K562 (cell line): Measurements from ENCODE around the gene EVA1B. TPM values are rescaled to one million over a fixed set of nuclear protein-coding genes. Genes with fewer than 3 reads are reported as not detected.

ENCODE experiments used
- ARID2 ChIP-seq: fragments of 450-650 bp; IDR thresholded peaks from 2 replicates; pipeline ENCODE4 v1.6.1; 2017; ENCODE audit warnings: antibody characterized with exemption, mild to moderate bottlenecking
- BRD4 ChIP-seq: fragments of 200-600 bp; sonication (generic); IDR thresholded peaks from 2 replicates; pipeline ENCODE4 v1.6.1; 2017; ENCODE audit warnings: inconsistent platforms
- EHMT2 ChIP-seq: fragments of 450-650 bp; IDR thresholded peaks from 2 replicates; pipeline ENCODE4 v1.6.1; 2018; ENCODE audit warnings: antibody characterized with exemption
- FOSL1 ChIP-seq: fragments of 200-800 bp; sonication (Bioruptor generic); conservative IDR thresholded peaks from 2 replicates; pipeline ENCODE4 v1.6.1; 2016; ENCODE audit warnings: missing genetic modification characterization, missing compliant biosample characterization
- IRF2 ChIP-seq: sonication (generic); formaldehyde crosslinking; IDR thresholded peaks from 2 replicates; pipeline ENCODE4 v1.8.1; 2022; ENCODE audit warnings: mild to moderate bottlenecking, missing genetic modification reagents
- JUND ChIP-seq, 2 experiments: IDR thresholded peaks; 2 replicates in 1 of 2; 3 replicates in 1 of 2; pipeline ENCODE4 v1.6.1; 2011; ENCODE audit warnings: borderline replicate concordance in 2 of 2, low read depth in 2 of 2, low read length in 2 of 2, improper control_type of control experiment in 1 of 2, missing biosample characterization in 1 of 2, missing genetic modification characterization in 1 of 2, missing genetic modification reagents in 1 of 2
- NEUROD1 ChIP-seq: fragments of 150-350 bp; IDR thresholded peaks from 2 replicates; pipeline ENCODE4 v1.6.1; 2014; ENCODE audit warnings: borderline replicate concordance, low read length, low read depth; ENCODE audit not compliant: partially characterized antibody
- PHF21A ChIP-seq: fragments of 450-650 bp; IDR thresholded peaks from 2 replicates; pipeline ENCODE4 v1.6.1; 2017; ENCODE audit warnings: low read depth, borderline replicate concordance
- POLR2AphosphoS2 ChIP-seq: IDR thresholded peaks from 2 replicates; pipeline ENCODE4 v1.6.1; 2012; ENCODE audit warnings: low read length, improper control_type of control experiment
- ZSCAN29 ChIP-seq: fragments of 450-650 bp; IDR thresholded peaks from 2 replicates; pipeline ENCODE4 v1.6.1; 2017
- polyA plus RNA-seq, 8 experiments: library from polyadenylated mRNA; depleted of rRNA in 4 of 8; stranded (reverse) in 5 of 8; unstranded in 3 of 8; fragments of >200 nt; fragmentation: Nextera tagmentation in 2 of 8; fragmentation: Illumina TruSeq in 1 of 8; extraction: Ambion mirVana in 2 of 8; extraction: Trizol in 1 of 8; gene quantifications; 2 replicates each; pipeline versions ENCODE4 v1.2.1 to v1.2.3, GENCODE V29; 2011 to 2014; ENCODE audit warnings: inconsistent platforms in 1 of 8, missing spikeins in 1 of 8
- total RNA-seq, 7 experiments: library from RNA; depleted of rRNA in 6 of 7; stranded (reverse); fragments of >200 nt in 6 of 7; fragmentation: Illumina TruSeq in 2 of 7; extraction: Trizol in 2 of 7; gene quantifications; 2 replicates each; pipeline versions ENCODE4 v1.2.1 to v1.2.3, GENCODE V29; 2011 to 2021; ENCODE audit warnings: low replicate concordance in 1 of 7
- TF ChIP-seq, protein P1 (sequence below): fragments of 450-650 bp; IDR thresholded peaks from 2 replicates; pipeline ENCODE4 v1.6.1; 2016; ENCODE audit warnings: mild to moderate bottlenecking
- TF ChIP-seq, protein P2 (sequence below): fragments of 450-650 bp; formaldehyde crosslinking; IDR thresholded peaks from 2 replicates; pipeline ENCODE4 v1.4.0; 2020; ENCODE audit warnings: mild to moderate bottlenecking, moderate library complexity
- TF ChIP-seq, protein P3 (sequence below): sonication (generic); formaldehyde crosslinking; IDR thresholded peaks from 2 replicates; pipeline ENCODE4 v1.8.0; 2022; ENCODE audit warnings: mild to moderate bottlenecking, missing genetic modification reagents, borderline replicate concordance
- TF ChIP-seq, protein P4 (sequence below): fragments of 250-450 bp; sonication (Bioruptor Pico); IDR thresholded peaks from 2 replicates; pipeline ENCODE4 v1.5.0; 2022; ENCODE audit warnings: mild to moderate bottlenecking
- TF ChIP-seq, protein P5 (sequence below): fragments of 250-450 bp; sonication (Bioruptor Pico); IDR thresholded peaks from 2 replicates; pipeline ENCODE4 v1.8.0; 2022; ENCODE audit warnings: moderate library complexity, mild to moderate bottlenecking, inconsistent platforms
- TF ChIP-seq, protein P6 (sequence below): fragments of 450-650 bp; formaldehyde crosslinking; IDR thresholded peaks from 2 replicates; pipeline ENCODE4 v1.4.0; 2020; ENCODE audit warnings: mild to moderate bottlenecking, moderate library complexity

The EVA1B gene
- total and polyA plus RNA-seq, 9 of the 15 experiments (the other 6 are each of a cell fraction or from before 2014, with no cell fraction given): 0.08 to 65.7 (median 2.4) TPM

DNA sequence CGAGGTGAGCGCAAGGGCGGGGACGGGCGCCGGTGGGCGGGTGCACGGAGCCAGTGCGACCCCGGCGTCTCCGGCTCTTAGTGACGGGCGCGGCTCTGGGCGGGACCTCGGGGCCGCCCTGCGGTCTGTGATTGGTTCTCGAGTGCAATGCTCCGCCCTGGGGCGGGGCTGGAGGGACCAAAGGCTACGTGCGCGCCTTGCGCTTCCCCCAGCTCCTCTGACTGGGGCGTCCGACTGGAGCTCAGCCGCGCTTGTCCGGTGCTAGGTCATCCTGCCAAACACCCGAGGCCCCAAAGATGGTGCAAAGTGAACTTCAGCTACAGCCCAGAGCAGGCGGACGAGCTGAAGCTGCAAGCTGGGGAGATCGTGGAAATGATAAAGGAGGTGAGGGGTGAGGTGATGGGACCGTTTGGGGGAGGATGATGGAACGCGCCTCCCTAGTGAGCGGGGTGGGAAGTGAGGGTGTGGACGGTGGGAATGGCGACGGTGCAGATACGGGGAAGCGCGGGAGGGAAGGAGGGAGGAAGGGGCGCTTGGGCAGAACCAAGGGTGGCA lies 16.5 kb downstream of the EVA1B start (continued):
- TF ChIP-seq, protein P1, sequence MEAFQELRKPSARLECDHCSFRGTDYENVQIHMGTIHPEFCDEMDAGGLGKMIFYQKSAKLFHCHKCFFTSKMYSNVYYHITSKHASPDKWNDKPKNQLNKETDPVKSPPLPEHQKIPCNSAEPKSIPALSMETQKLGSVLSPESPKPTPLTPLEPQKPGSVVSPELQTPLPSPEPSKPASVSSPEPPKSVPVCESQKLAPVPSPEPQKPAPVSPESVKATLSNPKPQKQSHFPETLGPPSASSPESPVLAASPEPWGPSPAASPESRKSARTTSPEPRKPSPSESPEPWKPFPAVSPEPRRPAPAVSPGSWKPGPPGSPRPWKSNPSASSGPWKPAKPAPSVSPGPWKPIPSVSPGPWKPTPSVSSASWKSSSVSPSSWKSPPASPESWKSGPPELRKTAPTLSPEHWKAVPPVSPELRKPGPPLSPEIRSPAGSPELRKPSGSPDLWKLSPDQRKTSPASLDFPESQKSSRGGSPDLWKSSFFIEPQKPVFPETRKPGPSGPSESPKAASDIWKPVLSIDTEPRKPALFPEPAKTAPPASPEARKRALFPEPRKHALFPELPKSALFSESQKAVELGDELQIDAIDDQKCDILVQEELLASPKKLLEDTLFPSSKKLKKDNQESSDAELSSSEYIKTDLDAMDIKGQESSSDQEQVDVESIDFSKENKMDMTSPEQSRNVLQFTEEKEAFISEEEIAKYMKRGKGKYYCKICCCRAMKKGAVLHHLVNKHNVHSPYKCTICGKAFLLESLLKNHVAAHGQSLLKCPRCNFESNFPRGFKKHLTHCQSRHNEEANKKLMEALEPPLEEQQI: no peak
- no peak for TF ChIP-seq POLR2AphosphoS2
- TF ChIP-seq EHMT2: peak; percentile 52; the same call in 1 of the 2 replicates
- TF ChIP-seq, protein P2, sequence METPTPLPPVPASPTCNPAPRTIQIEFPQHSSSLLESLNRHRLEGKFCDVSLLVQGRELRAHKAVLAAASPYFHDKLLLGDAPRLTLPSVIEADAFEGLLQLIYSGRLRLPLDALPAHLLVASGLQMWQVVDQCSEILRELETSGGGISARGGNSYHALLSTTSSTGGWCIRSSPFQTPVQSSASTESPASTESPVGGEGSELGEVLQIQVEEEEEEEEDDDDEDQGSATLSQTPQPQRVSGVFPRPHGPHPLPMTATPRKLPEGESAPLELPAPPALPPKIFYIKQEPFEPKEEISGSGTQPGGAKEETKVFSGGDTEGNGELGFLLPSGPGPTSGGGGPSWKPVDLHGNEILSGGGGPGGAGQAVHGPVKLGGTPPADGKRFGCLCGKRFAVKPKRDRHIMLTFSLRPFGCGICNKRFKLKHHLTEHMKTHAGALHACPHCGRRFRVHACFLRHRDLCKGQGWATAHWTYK (CRISPR knock-in tag): no peak
- no peak for TF ChIP-seq BRD4
- TF ChIP-seq, protein P3, sequence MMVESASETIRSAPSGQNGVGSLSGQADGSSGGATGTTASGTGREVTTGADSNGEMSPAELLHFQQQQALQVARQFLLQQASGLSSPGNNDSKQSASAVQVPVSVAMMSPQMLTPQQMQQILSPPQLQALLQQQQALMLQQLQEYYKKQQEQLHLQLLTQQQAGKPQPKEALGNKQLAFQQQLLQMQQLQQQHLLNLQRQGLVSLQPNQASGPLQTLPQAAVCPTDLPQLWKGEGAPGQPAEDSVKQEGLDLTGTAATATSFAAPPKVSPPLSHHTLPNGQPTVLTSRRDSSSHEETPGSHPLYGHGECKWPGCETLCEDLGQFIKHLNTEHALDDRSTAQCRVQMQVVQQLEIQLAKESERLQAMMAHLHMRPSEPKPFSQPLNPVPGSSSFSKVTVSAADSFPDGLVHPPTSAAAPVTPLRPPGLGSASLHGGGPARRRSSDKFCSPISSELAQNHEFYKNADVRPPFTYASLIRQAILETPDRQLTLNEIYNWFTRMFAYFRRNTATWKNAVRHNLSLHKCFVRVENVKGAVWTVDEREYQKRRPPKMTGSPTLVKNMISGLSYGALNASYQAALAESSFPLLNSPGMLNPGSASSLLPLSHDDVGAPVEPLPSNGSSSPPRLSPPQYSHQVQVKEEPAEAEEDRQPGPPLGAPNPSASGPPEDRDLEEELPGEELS: no peak
- TF ChIP-seq, protein P4, sequence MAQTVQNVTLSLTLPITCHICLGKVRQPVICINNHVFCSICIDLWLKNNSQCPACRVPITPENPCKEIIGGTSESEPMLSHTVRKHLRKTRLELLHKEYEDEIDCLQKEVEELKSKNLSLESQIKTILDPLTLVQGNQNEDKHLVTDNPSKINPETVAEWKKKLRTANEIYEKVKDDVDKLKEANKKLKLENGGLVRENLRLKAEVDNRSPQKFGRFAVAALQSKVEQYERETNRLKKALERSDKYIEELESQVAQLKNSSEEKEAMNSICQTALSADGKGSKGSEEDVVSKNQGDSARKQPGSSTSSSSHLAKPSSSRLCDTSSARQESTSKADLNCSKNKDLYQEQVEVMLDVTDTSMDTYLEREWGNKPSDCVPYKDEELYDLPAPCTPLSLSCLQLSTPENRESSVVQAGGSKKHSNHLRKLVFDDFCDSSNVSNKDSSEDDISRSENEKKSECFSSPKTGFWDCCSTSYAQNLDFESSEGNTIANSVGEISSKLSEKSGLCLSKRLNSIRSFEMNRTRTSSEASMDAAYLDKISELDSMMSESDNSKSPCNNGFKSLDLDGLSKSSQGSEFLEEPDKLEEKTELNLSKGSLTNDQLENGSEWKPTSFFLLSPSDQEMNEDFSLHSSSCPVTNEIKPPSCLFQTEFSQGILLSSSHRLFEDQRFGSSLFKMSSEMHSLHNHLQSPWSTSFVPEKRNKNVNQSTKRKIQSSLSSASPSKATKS: no peak
- no peak for TF ChIP-seq NEUROD1
- no peak for TF ChIP-seq ZSCAN29
- TF ChIP-seq ARID2: peak; percentile 30; the same call in 1 of the 2 replicates
- TF ChIP-seq, protein P5, sequence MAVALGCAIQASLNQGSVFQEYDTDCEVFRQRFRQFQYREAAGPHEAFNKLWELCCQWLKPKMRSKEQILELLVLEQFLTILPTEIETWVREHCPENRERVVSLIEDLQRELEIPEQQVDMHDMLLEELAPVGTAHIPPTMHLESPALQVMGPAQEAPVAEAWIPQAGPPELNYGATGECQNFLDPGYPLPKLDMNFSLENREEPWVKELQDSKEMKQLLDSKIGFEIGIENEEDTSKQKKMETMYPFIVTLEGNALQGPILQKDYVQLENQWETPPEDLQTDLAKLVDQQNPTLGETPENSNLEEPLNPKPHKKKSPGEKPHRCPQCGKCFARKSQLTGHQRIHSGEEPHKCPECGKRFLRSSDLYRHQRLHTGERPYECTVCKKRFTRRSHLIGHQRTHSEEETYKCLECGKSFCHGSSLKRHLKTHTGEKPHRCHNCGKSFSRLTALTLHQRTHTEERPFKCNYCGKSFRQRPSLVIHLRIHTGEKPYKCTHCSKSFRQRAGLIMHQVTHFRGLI (CRISPR knock-in tag): no peak
- TF ChIP-seq JUND (IDR thresholded peaks at IDR 0.05; ENCODE audit: borderline replicate concordance, low read depth, low read length): 0 out of 2 replicates have a peak, but pooled peaks have one; percentile 2
- no peak; the same call in 2 of the 3 replicates for TF ChIP-seq JUND (tag; IDR thresholded peaks at IDR 0.05; ENCODE audit: borderline replicate concordance, low read depth, low read length)
- no peak for TF ChIP-seq FOSL1 (tag)
- TF ChIP-seq, protein P6, sequence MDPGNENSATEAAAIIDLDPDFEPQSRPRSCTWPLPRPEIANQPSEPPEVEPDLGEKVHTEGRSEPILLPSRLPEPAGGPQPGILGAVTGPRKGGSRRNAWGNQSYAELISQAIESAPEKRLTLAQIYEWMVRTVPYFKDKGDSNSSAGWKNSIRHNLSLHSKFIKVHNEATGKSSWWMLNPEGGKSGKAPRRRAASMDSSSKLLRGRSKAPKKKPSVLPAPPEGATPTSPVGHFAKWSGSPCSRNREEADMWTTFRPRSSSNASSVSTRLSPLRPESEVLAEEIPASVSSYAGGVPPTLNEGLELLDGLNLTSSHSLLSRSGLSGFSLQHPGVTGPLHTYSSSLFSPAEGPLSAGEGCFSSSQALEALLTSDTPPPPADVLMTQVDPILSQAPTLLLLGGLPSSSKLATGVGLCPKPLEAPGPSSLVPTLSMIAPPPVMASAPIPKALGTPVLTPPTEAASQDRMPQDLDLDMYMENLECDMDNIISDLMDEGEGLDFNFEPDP (CRISPR knock-in tag): no peak
- TF ChIP-seq IRF2 (CRISPR knock-in tag): no peak
- TF ChIP-seq PHF21A: no peak
